Ammon's horn (tissue), 1 donor: Measurements from ENCODE around the gene PITPNC1.
"Not testable (repeated sequence)": the region's sequence is repeated elsewhere in the genome, so short reads cannot be mapped to it uniquely, and the experiment has no call there.

Experiments used
- DNase-seq: peaks from one replicate; pipeline ENCODE4 v3.0.0-alpha.2; 2016; ENCODE audit warnings: low spot score

The PITPNC1 gene

DNA sequence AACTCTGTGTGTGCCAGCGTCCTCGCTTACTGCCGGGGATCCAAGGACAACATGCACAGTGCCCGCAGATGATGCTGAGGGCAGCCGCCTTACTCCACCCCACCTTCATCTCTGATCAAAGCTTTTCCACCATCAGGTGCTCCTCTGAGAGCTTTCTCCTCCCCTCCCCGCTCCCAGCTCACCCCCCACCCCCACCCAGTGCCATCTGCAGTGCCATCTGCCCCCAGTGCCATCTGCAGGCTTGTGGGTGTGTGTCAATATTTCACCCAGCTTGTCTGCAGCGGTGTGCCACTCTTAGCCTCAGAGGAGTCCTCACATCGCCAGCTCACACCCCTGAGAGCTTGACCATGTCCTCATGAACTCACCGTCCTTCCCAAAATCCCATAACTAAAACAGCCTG, 242.5 kb downstream of the PITPNC1 start:
- no peak for DNase-seq

DNA sequence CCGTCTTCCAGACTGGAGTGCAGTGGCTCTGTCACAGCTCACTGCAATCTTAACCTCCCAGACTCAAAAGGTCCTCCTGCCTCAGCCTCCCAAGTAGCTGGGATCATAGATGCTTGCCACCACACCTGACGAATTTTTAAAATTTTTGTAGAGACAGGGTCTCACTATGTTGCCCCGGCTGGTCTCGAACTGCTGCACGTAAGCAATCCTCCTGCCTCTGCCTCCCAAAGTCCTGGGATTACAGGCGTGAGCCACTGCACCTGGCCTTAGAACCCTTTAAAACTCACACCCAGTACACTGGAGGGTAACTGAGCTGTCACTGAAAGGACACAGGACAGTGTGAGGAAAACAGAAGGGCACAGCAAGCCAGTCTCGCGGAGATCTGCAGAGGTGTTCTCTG, 243.0 kb downstream of the PITPNC1 start:
- no peak for DNase-seq

DNA sequence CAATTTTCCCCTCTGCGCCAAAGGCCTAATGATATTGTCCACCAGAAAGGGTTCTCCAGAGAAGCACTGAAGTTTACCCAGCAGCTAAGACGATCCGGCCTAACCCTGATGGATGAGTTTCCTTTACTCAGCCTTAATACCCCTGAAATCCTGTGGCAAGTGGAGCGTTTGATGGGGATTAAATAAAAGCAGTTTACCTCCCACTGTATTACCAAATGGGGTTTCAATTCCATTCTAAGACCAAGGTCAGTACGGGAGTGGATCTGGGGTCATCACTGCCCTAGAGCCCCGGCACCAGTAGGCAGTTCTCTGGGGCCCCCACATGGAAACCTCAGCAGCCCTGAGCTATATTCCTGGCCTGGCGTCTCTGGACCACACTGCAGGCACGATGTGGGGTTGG, 243.6 kb downstream of the PITPNC1 start:
- DNase-seq: no peak

DNA sequence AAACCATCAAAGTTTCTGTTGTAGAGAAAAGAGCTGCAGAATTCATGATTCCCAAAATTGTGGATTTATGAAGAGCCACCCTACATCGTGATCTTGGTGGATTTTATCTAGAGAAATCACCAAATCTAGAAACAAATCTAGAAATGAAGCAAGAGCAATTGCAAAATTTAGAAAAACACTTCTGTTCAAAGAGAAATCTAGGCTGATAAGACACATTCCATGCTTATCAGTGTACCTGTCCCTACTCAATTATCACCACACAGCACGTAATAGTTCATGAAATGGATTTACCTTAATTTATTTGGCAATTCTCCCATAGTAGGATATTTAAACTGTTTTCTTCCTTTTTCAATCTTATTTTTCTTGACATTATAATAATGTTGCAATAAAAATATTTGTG, 246.7 kb downstream of the PITPNC1 start:
- no peak for DNase-seq

DNA sequence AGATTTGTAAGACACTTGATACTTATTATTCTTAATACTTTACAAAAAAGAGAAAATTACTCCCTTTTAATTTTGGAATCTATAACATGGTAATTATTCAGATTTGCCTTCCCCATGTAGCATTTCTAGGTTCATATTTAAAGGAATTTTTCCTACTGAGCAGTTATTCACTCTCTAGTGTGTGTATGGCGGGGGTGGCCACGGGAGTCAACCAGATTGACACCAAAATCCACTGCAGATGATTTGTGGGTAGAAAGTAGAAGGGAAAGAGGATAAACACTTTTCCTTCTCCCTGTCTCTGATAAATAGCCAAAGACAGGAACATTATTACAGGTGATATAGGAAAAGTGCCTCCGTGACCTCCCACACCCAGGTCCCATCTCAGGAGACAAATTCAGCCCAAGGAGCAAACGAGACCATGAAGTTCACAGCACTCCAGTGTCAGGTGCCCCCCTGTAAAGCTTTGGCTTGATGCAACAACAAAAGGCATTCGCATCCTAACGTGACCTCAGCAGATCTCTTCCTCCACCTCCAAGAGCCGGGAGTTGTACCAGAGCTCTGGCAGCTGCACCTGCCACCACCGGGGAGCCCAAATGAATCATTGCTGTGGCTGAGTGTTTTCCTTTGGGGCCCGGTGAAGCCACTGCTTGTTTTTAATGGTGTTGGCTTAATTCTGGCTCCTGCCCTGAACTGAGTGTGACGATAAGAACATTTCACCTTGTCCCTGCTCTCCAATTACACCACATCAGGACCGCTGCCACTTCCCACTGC, 248.0 kb downstream of the PITPNC1 start:
- no peak for DNase-seq

DNA sequence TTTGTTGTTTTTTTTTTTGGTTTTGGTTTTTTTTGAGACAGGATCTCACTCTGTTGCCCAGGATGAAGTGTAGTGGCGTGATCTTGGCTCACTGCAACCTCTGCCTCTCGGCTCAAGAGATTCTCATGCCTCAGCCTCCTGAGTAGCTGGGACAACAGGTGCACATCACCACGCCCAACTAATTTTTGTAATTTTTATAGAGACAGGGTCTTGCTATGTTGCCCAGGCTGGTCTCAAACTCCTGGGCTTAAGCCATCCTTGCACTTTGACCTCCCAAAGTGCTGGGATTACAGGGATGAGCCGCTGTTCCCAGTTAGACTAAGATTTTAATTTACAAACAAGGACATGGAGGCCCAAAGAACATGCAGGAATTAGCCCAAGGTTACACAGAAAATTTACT, 248.9 kb downstream of the PITPNC1 start:
- DNase-seq: no peak

DNA sequence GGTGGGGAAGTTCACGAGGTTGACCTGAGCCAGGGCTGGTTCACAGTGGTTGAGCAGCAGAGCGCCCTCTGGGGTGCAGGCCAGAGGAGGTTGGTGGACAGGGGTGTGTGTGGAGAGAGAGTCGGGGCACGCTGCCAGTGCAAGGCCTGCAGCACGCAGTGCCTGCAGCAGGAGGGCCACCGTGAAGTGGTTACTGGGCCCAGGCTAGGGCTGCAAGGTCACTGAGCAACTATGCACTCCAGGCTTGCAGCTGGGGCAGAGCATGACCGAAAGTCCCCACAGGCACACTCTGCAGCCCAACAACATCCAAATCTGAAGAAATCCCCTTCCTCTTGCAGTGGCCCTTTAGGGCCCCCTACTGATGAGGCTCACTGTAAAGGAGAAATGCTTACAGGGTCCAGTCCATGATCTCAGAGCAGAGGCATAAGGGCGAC, 251.5 kb downstream of the PITPNC1 start:
- peak; percentile 41 for DNase-seq

DNA sequence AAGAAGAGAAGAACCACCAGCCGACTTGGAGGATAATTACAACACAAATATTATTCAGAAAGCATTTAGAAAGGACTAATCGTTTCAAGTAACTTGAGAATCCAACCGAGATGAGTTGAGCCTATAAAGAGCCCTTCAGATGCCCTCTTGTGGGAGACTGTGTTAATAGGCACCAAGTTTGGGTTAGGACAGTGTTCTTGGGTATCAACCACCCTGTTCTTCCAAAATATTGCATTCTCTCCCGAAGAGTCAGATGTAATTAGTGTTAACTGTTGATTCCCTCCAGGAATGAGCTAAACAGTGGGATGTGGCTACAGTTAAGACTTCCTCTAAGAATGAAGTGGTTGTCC, 252.9 kb downstream of the PITPNC1 start:
- no peak for DNase-seq

DNA sequence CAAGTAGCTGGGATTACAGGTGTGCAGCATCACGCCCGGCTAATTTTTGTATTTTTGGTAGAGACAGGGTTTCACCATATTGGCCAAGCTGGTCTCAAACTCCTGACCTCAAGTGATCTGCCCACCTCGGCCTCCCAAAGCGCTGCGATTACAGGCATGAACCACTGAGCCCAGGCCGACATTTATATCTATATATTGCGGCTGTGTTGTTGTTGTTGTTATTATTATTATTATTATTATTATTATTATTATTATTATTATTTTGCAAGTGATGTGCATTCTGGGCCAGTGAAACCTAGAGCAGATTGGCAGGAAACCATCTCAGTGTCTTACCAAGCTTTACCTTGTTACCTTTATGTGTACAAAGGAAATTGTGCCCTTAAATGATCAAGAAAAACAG, 253.8 kb downstream of the PITPNC1 start:
- DNase-seq: not testable (repeated sequence)

DNA sequence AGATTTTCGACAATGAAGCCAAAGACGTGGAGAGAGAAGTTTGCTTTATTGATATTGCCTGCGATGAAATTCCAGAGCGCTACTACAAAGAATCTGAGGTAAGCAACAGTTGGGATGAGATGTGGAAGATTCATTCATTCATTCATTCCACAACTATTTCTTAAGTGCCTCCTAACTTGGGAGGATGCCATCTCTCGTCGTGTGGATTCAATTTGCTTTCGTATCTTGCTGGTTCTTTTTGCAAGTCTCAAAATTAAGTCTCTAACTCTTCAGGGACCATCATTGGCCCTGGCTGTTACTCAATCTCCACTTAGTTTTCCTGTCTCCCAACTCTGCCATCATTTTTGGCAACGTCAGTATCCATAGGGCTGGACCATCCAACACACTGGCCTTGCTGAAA, 255.1 kb downstream of the PITPNC1 start:
- DNase-seq: no peak

DNA sequence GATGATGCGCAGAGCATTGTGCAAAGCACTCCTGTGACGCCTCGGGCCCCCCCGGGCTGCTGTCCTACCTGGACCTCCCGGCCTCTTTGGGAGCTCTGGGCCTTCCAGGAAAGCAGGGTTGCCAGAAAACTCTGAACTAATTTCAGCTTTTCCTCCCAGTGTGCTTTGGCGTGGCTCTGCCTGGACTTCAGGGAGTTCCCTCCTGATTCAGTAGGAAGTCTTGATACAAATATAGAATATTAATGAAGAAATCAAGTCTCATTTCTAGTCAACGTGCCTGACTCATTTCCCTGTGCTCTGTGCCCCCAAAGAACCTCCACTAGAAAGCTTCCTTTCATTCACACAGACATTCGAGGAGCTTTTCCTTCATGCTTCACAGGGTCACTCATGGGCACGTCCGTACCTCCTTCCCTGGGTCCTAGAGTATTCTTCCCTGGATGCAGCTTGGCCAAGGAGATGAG, 256.7 kb downstream of the PITPNC1 start:
- DNase-seq: no peak

DNA sequence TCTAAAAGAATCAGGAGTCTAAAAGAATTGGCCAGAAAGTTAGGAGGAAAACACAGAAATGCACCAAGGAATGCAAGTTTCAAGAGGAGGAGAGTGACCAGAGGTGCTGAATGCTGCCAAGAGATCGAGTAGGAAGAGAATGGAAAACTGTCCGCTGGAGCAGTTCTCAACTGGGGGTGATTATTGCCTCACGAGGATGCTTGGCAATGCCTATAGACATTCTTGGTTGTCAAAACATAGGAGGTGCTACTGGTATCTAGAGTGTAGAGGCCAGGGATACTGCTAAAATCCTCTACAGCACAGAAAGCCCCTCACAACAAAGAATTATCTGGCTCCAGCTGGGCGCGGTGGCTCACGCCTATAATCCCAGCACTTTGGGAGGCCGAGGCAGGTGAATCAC, 258.6 kb downstream of the PITPNC1 start:
- DNase-seq: no peak

DNA sequence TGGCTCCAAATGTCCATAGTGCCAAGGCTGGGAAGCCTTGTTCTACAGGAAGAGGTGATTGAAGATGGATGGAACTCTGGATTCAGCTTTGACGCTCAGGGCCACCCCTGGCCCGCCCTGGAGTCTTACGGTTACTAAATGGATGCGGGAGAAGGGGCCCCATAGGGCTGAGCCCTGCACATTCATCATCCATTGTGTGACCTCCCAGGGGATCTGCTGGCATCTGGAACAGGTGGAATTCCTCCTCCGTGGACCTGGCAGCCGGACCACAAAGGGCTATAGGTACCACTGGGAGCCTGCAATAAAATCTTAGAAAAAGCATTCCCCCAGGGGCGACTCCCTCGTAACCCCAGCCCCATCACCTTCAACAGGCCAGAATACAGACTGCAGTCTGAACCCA, 259.2 kb downstream of the PITPNC1 start:
- DNase-seq: no peak

DNA sequence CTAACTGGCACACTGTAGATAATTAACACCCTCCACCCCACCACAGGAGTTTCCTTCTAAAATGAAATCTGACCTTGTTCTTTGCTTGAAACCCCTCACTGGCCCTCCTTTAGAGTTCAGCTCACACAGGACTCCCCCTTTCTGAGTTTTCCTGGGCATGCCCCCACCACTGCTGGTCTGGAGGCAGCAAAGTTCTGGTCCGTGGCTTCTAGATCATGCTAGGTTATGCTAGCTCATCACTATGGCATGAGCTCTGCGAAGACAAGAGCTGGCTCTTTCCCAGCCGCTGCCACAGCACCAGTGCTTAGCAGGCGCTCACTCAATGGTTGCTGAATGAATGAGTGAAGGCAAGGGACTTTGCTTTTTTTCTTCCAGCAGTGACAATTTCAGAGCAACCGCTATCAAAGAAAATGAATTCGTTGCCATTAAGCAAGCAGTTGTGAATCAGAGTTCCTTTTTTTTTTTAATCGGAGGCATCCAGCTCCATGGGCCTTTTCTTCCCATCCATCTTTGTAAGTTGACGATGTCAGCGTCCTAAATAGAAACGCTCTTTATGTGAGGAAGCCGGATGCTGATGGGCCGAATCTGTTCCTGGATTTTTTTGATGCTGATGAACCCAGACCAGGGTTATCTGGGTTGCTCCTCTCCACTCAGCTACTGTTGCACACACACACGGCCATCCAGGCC, 259.9 kb downstream of the PITPNC1 start:
- DNase-seq: no peak

DNA sequence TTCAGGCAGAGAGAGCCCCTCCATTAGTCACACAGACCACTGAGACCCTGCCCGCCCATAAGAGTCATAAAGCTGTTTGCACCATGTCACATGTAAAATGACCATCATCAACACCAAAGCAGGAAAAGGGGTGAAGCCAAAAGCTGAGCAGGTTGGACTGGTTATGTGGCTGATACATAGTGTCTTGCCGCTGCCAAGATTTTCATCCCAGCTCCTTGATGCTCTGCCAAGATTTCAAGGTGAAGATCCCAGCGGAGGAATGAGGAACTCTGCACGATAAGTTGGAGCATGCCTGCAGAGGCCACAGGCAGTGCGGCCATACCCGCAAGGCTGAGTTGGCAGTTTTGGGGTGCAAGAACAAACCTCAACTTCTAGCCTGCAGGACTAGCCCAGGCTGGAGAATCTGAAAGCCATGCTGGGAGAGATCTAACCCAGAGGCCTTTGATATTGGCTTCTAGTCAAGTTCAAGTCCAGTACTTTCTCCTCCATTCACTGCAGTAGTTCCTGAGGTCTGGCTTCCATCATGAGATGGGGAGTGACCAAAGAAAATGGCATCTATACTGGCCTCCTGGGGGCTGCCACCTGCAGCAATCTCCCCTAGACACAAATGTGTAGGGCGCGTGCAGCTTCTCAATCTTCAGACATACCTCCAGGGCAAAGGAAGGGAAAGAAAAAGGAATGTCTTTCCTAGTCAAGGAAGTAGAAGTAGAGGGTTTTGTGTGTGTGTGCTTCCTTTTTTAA, 261.0 kb downstream of the PITPNC1 start:
- DNase-seq: no peak

DNA sequence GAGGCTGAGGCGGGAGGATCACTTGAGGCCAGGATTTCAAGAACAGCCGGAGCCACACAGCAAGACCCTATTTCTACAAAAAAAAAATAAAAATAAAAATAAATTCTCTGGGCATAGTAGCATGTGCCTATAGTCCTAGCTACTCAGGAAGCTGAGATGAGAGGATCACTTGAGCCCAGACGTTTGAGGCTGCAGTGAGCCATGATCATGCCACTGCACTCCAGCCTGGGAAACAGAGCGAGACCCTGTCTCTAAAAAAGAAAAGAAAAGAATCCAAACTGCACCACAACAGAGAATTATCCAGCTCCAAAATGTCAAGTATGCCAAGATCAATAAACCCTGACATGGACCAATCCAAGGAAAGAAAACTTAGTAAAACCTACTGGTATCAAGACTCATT, 261.8 kb downstream of the PITPNC1 start:
- no peak for DNase-seq

DNA sequence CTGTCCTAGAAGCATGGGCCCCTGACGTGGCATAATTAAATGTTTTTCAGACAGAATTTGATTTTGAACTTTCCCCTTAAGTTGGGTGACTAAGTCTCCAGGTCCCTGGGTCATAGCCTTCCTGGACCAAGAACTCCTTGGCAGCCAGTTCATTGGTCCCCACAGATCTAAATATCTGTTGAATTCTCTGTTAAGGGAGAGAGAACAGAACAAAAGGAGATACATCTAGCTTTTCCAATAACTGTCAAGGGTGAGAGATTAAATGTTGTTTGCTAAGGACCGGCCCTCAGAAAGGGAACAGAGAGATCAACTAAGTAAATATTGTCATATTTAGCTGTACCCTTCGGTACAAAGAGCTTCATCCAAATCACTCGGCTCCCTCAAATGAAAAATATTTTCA, 262.5 kb downstream of the PITPNC1 start:
- DNase-seq: no peak

DNA sequence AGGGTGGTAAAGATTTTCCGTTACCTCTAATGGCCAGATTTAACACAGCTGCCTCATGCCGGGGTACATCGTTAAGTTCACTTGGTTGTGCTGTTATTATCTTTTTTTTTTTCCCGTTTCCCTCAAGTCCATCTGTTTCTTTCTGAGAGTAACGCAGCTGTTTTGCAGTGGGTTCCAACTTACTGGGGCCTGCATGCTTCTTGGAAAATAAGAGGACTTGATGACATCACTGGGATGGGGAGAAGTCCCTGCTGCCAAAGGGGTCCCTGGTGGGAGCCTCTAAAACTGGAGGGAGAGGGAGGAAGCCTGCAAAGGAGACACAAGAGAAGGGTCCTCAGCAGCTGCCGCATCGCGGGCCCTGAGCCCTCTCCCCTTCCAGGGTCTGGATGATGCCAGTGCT, 262.9 kb downstream of the PITPNC1 start:
- no peak for DNase-seq

DNA sequence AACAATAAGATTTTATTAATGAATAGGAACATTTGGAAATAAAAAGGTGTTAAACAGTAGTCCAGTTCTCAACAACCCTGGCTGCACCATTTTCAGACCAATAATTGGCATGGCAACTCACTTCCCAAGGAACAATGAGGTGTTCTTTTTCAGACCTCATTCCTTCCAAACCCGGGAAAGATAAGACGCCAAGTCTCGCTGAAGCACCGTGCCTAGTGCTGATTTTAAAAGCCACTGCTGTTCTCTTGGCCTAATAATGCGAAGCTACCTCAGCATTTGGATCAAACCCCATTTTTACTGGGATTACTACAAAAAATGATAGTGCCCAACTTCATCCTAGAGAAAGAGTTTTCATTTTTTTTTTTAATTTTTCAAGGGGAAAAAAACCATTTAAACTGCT, 265.4 kb downstream of the PITPNC1 start:
- peak; percentile 40 for DNase-seq

DNA sequence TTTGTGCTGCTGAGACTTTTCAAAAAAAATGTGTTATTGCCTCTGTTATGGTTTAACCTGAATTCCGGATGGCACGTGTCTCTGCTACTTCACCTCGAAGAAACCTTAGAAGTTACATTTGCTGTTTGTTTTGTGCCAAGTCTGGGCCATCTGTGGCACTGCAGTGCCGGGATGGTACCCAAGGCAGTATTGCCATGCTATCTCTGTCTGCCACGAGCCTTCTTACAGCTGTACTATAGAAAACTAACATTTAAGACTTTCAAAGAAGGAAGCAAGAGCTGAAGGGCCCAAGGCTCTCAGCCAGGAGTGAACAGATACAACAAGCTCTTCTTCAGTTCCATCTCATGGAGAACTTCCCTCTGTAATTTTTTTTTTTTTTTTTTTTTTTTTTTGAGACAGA, 267.0 kb downstream of the PITPNC1 start:
- DNase-seq: no peak

DNA sequence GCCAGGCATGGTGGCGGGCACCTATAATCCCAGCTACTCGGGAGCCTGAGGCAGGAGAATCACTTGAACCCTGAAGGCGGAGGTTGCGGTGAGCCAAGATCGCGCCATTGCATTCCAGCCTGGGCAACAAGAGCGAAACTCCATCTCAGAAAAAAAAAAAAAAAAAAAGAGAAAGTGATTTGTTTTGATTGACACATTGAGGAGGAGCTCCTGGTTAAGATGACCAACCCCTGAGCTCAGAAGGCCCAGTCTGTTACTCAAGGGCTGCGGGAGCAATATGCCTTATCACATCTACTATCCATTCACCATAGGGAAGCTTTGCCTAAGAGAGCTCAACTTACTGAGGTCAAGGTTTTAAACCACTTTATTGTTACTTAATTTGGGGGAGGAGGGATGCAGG, 268.1 kb downstream of the PITPNC1 start:
- DNase-seq: not testable (repeated sequence)

DNA sequence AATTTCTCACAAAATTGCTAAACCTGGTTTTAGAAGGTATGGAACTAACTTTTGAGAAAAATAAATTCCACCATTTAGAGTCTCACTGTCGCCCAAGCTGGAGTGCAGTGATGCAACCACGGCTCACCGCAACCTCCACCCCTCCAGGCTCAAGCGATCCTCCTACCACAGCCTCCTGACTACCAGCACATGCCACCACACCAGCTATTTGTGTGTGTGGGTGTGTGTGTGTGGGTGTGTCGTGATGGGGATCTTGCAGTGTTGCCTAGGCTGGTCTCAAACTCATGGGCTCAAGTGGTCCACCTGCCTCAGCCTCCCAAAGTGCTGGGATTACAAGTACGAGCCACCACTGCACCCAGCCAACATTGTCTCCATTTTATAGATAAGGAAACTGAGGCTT, 269.4 kb downstream of the PITPNC1 start:
- no peak for DNase-seq

DNA sequence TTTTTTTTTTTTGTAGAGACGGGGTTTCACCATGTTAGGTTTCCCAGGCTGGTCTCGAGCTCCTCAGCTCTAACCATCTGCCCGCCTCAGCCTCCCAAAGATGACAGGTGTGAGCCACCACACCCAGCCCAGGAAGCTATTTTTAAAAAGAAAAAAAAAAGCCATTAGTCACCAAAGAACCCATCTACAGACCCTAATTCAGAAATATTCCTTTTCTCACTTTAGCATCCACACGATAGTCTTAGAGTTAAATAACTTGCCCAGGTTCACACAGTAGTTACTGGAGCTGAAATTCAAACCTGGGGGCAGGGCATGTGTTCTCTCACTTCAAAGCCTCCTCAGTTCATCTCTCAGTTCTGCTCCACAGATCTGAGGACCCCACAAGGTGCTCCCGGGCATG, 270.4 kb downstream of the PITPNC1 start:
- DNase-seq: no peak
